GM11168 (cell line): ENCODE results near the gene MAK.
"Not testable (repeated sequence)": the region's sequence is repeated elsewhere in the genome, so short reads cannot be mapped to it uniquely, and the experiment has no call there.

Experiments
- in situ Hi-C: fragments of 300-500 bp; cut with MboI; formaldehyde crosslinking; loops from one replicate; pipeline ENCODE4 v1.12.0; 2022; ENCODE audit warnings: low sequenced_read_pairs; ENCODE audit not compliant: unreplicated experiment

MAK gene

GRCh38 chr6:10854922-10855632, 16.7 kb upstream of the MAK start:
- in situ Hi-C loops: no loop called here

DNA sequence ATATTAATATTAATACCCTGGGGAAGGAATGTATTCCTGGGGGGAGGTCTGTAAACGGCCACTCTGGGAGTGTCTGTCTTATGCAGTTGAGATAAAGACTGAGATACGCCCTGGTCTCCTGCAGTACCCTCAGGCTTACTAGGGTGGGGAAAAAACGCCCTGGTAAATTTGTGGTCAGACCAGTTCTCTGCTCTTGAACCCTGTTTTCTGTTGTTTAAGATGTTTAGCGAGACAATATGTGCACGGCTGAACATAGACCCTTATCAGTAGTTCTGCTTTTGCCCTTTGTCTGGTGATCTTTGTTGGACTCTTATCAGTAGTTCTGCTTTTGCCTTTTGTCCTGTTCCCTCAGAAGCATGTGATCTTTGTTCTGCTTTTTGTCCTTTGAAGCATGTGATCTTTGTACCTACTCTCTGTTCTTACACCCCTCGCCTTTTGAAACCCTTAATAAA, 15.5 kb upstream of the MAK start:
- in situ Hi-C loops: not testable (repeated sequence)

GRCh38 chr6:10852361-10852960, 14.1 kb upstream of the MAK start:
- in situ Hi-C loops: no loop called here

GRCh38 chr6:10850728-10851127, 12.4 kb upstream of the MAK start:
- in situ Hi-C loops: no loop called here

- in situ Hi-C loops: no loop called here
These were observed 11.6 kb upstream of the MAK start for GRCh38 chr6:10849901-10850300.

GRCh38 chr6:10847684-10848083, 9.3 kb upstream of the MAK start:
- in situ Hi-C loops: no loop called here

- in situ Hi-C loops: no loop called here
These were observed 5.2 kb upstream of the MAK start for GRCh38 chr6:10843554-10843953.

GRCh38 chr6:10838794-10839333, 525 bp upstream of the MAK start:
- in situ Hi-C loops: no loop called here

- in situ Hi-C loops: no loop called here
These were observed 731 bp downstream of the MAK start for GRCh38 chr6:10837622-10837994.

DNA sequence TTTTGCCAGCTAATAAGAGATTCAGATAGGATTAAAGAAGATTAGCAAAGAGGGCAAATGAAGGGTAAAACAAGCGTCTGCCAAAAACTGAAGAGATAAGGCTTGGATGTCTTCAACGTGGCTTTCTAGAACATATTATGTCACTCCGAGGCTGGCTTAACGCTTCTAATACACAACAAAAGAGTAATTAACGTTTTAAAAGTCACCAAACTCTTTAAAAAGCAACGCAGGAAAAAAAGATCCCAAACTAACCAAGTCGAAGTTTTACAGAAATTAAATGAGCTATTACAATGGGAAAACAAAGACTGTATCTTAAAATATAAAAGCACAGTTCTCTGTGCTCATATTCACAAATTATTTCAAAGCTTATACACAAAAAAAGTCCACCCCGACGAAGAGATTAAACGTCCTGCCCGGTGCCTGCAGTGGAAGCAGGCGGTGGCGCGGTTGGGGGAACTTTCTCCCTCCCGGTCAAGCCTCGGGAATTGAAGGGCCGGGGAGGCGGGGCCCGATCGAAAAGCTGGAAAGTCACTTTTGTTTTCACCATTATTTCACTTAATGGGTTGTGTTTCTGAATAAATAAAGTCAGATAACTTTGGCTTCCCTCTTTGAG, 1.2 kb downstream of the MAK start:
- in situ Hi-C loops: no loop called here

- in situ Hi-C loops: no loop called here
These were observed 3.5 kb downstream of the MAK start for GRCh38 chr6:10834823-10835222.

- in situ Hi-C loops: no loop called here
These were observed 6.7 kb downstream of the MAK start for GRCh38 chr6:10831609-10832008.

DNA sequence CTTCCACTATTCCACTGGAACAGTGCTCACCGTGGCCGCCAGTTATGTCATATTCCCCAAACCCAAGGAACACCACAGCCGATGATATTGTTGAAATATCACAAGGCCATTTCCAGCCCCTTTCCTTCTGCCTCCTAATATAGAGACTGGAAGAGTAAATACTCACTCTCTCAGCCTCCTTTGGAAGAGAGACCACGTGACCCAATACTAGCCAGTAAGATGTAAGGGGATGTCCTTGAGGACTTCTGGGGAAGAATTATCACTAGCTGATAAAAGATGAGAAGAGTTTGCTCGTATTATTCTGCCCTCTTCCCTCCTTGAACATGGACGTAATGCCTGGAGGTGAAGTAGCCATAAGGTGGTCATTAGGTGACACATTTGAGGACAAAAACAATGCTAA, 13.5 kb downstream of the MAK start:
- in situ Hi-C loops: no loop called here

DNA sequence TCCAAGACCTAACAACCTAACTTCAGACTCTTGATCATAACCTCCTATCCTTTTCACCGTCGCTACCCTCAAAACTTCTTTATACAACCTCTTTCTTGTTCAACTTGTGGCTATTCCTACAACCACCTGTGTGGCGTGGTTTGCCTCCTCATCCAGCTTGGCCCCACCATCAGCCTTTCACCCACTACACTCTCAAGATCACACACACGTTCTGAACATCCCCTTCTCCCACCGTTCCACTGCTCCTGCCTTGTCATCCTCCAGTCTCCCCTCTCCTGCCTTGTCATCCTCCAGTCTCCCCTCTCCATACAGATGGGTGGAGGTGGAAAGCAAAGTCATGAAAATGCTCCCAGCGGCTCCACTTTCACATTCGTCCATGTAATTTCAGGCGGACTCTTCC, 14.0 kb downstream of the MAK start:
- in situ Hi-C loops: no loop called here

- in situ Hi-C loops: not testable (repeated sequence)
These were observed 24.2 kb downstream of the MAK start for GRCh38 chr6:10814176-10814575.

DNA sequence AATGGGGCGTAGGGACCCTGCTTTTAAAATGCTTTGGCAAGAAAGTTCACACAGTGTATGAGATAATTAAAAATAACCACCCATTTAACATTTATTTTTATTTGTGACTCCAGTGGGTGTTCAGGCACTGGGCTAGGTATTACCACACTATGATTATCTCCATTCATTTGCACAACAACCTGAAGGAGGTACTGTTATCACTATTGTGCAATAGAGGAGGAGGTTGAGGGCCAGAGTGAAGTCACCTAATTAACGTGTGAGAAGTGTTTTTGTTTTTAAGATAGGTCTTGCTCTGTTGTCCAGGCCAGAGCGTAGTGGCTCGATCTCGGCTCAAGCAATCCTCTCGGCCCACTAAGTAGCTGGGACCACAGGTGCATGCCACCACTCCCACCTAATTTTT, 29.2 kb downstream of the MAK start:
- in situ Hi-C loops: no loop called here

- in situ Hi-C loops: no loop called here
These were observed 30.0 kb downstream of the MAK start for GRCh38 chr6:10808376-10808775.

- in situ Hi-C loops: no loop called here
These were observed 37.0 kb downstream of the MAK start for GRCh38 chr6:10801224-10801848.

DNA sequence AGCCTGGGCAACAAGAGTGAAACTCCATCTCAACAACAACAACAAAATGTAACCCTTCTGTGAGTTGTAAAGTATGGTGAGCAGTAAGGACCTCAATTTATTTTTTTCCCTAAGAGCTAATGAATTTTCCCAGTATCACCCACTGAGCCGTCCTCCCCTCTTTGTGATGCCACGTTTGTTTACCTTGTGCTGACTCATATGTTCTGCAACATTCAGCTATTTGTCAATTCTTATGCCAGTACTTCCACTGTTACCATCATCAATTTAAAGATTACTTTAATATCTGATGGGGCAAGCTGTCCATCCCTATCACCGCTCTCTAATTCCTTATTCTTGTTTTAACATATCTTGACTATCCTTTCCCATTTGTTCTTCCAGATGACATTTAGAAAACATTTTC, 37.5 kb downstream of the MAK start:
- in situ Hi-C loops: no loop called here

- in situ Hi-C loops: no loop called here
These were observed 44.1 kb downstream of the MAK start for GRCh38 chr6:10794239-10794638.

GRCh38 chr6:10793695-10794094, 44.6 kb downstream of the MAK start:
- in situ Hi-C loops: no loop called here
